ENCODE data around the gene HHAT. TPM values are rescaled to one million over a fixed set of nuclear protein-coding genes. Genes with fewer than 3 reads are reported as not detected.

HHAT gene
- total and polyA plus RNA-seq, 9 of the 15 experiments (the other 6 are each of a cell fraction or from before 2014, with no cell fraction given), result 0.07 to 0.16 (median 0.13) TPM; not detected in 1

- no peak for DNase-seq (ENCODE audit: extremely low read depth in 1 of 4, low spot score in 3 of 4)
- POLR2A ChIA-PET, result interaction anchor here (0.6 kb wide), 1 partner anchor 948 kb away, joined by 3 read pairs; no protein-coding TSS in a partner anchor
These were observed 154.4 kb downstream of the HHAT start for GRCh38 chr1:210482945-210483617.

More at GRCh38 chr1:210482945-210483617, 154.4 kb downstream of the HHAT start:
- no peak overlapping the region for H2AFZ ChIP-seq (ENCODE audit: low read depth, low read length)
- TF ChIP-seq SAFB2 (IDR thresholded peaks at IDR 0.05; ENCODE audit: borderline replicate concordance, low read depth, low read length, severe bottlenecking), result no peak
- TF ChIP-seq KAT2B (IDR thresholded peaks at IDR 0.05; ENCODE audit: low read depth, low read length), result no peak
- no peak for TF ChIP-seq BRD4 (IDR thresholded peaks at IDR 0.05)
- TF ChIP-seq MEF2A (IDR thresholded peaks at IDR 0.05; ENCODE audit: control insufficient read depth, low read depth, low read length), result no peak
- no peak for TF ChIP-seq ZNF324 (CRISPR knock-in tag; IDR thresholded peaks at IDR 0.05)
- TF ChIP-seq CAMTA2 (CRISPR knock-in tag; conservative IDR thresholded peaks at IDR 0.05), result no peak
- no peak for TF ChIP-seq MYNN (IDR thresholded peaks at IDR 0.05)
- TF ChIP-seq MYNN (CRISPR knock-in tag; IDR thresholded peaks at IDR 0.05), result no peak
- no peak for TF ChIP-seq FIP1L1 (IDR thresholded peaks at IDR 0.05; ENCODE audit: low read depth, low read length, poor library complexity, severe bottlenecking)
- no peak for TF ChIP-seq DPF2 (IDR thresholded peaks at IDR 0.05)
- no peak for TF ChIP-seq C11orf30 (IDR thresholded peaks at IDR 0.05; ENCODE audit: low read depth)
- TF ChIP-seq ZNF511 (CRISPR knock-in tag; IDR thresholded peaks at IDR 0.05), result no peak
- no peak for TF ChIP-seq SP2 (IDR thresholded peaks at IDR 0.05; ENCODE audit: extremely low read depth, low read depth, low read length, poor library complexity, severe bottlenecking)
- no peak for TF ChIP-seq BRF2 (IDR thresholded peaks at IDR 0.05; ENCODE audit: borderline replicate concordance, insufficient read depth, insufficient read length)
- no peak for TF ChIP-seq CEBPZ (IDR thresholded peaks at IDR 0.05; ENCODE audit: borderline replicate concordance, low read depth, low read length)
- no peak for ATAC-seq
- CTCF ChIA-PET (ENCODE audit: low intra/inter-chr PET ratio), result no interaction called here
- H3K4me1 ChIP-seq (replicated peaks in 1 of 2; ENCODE audit: control insufficient read depth in 2 of 2, insufficient read depth in 2 of 2, low read length in 2 of 2), result no peaks in the 10 kb centered on the region
- in situ Hi-C loops (cut with MboI), result no loop called here
- H3K9me3 ChIP-seq (replicated peaks; ENCODE audit: control insufficient read depth, insufficient read depth, low read depth, low read length), result no peaks in the 10 kb centered on the region
- H4K20me1 ChIP-seq (replicated peaks; ENCODE audit: control insufficient read depth, insufficient read depth, low read length), result no peaks in the 10 kb centered on the region; the same call in 1 of the 2 replicates
- H3K27ac ChIP-seq (ENCODE audit: extremely low read depth, low read depth, low read length), result no peak overlapping the region
- H3K36me3 ChIP-seq (ENCODE audit: control insufficient read depth, insufficient read depth, low read length), result no peaks in the 10 kb centered on the region
- no peak overlapping the region for H3K9ac ChIP-seq (ENCODE audit: insufficient read depth in 1 of 2, low read depth in 2 of 2, low read length in 2 of 2)
- H3K4me2 ChIP-seq (ENCODE audit: insufficient read depth, low read length), result no peak overlapping the region
- no peak overlapping the region for H3K4me3 ChIP-seq
- no TSS peak for BruUV-seq (replicated peaks)
- H3K79me2 ChIP-seq (ENCODE audit: control insufficient read depth, insufficient read depth, low read length), result no peaks in the 10 kb centered on the region
- H3K9me1 ChIP-seq (ENCODE audit: control insufficient read depth, insufficient read depth, low read length), result no peaks in the 10 kb centered on the region
- no peaks in the 10 kb centered on the region for H3K27me3 ChIP-seq (ENCODE audit: control insufficient read depth in 2 of 2, insufficient read depth in 2 of 2, low read length in 2 of 2)
- WGBS (ENCODE audit: insufficient coverage, low coverage, missing lambda C conversion rate), result 0% methylated on average over 3 of the region's 3 CpGs
- FAIRE-seq, result no peak
- intact Hi-C loops (cut with micrococcal nuclease), result no loop called here
